ENCODE results near the gene CNTNAP1.

CNTNAP1 gene

DNA sequence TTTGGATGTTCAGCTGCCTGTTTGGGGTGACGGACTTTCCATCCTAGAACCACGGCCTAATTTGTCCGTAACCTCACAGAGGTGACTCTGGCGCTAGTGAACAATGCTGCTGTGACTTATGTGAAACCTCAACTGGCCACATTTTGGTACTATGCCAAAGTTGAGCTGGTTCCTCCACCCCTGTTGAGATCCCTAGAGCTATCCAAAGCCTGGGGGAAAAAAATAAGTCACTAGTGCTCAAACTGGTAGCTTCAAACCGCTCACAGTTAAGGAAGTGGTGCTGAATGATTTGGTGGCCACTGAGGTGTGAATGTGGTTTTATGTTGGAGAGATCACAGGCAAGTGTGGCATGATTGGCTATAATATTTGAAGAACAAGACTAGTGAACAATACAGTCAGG, 34.6 kb upstream of the CNTNAP1 start:
- TF ChIP-seq CTCF (IDR thresholded peaks at IDR 0.05; ENCODE audit: insufficient read depth, low read length, poor library complexity, severe bottlenecking), result no peak
- Histone ChIP-seq H3K36me3 (ENCODE audit: control insufficient read depth, insufficient read depth, low read length) (no peaks in the 10 kb centered on the region), H3K4me3 (replicated peaks; ENCODE audit: low read depth, low read length) (no peak overlapping the region), H3K27me3 (replicated peaks; ENCODE audit: control insufficient read depth, insufficient read depth, low read length) (no peaks in the 10 kb centered on the region)
- DNase-seq (ENCODE audit: extremely low read depth, insufficient read length), result no peak

DNA sequence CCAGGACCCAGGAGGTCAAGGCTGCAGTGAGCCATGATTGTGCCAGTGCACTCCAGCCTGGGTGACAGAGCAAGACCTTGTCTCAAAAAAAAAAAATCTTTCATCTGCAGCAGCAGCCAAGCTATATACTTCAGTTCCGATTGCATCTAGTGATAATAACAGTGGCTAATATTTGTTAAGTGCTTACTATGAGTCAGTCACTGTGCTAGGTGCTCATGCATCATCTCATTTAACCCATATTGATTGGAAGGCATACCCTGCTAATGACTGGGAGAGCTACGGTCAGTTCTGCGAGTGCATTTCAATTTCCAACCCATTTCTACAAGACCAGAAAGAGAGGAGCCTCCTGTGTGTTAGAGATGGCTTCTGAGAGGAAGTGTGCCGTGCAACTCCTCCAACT, 30.9 kb upstream of the CNTNAP1 start:
- DNase-seq (ENCODE audit: extremely low read depth, insufficient read length), result no peak
- Histone ChIP-seq H3K27me3 (replicated peaks; ENCODE audit: control insufficient read depth, insufficient read depth, low read length) (no peaks in the 10 kb centered on the region), H3K36me3 (ENCODE audit: control insufficient read depth, insufficient read depth, low read length) (no peaks in the 10 kb centered on the region), H3K4me3 (replicated peaks; ENCODE audit: low read depth, low read length) (no peak overlapping the region)
- no peak for TF ChIP-seq CTCF (IDR thresholded peaks at IDR 0.05; ENCODE audit: insufficient read depth, low read length, poor library complexity, severe bottlenecking)

DNA sequence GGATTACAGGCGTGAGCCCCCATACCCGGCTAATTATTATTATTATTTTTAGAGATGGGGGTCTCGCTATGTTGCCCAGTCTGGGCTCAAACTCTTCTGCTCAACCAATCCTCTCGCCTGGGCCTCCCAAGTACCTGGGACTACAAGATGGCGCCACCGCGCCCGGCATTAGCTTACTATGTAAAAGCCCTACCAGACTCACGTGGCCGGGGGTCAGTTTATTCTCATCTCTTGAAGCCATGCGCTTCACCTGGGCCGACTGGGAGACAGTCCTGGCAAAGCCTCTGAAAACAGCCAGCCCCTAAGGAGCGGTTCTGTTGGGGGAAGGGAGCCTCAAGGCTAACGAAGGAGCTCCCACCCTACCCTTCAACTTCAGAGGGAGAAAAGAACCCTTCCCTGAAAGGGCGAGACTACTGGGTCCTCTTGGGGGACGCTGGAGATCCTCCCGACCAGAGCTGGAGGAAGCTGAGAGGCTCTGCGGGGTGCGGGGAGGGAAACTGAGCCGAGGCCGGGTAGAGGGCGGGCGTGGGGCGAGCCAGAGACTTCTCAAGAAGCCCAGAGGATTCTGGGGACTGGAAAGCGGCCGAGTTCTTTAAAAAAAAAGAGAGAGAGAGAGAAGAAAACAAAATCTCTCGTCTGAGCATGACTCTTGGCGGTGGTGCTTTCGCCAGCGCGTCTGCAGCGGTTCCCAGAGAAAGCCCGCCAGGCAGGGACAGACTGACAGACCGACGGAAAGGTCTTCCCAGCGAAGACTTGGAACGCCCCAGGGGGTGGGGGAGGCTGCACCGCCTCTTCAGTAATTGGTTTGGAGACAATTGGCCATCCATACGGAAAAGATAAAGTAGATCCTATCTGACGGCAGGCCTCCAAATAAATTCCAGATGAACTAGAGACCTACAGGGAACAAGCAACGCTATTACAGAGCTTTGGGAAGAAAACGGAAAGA, 28.9 kb upstream of the CNTNAP1 start:
- Histone ChIP-seq H3K4me3 (replicated peaks; ENCODE audit: low read depth, low read length) (no peak overlapping the region), H3K27me3 (replicated peaks; ENCODE audit: control insufficient read depth, insufficient read depth, low read length) (no peaks in the 10 kb centered on the region), H3K36me3 (ENCODE audit: control insufficient read depth, insufficient read depth, low read length) (no peaks in the 10 kb centered on the region)
- no peak for DNase-seq (ENCODE audit: extremely low read depth, insufficient read length)
- TF ChIP-seq CTCF (IDR thresholded peaks at IDR 0.05; ENCODE audit: insufficient read depth, low read length, poor library complexity, severe bottlenecking), result no peak

DNA sequence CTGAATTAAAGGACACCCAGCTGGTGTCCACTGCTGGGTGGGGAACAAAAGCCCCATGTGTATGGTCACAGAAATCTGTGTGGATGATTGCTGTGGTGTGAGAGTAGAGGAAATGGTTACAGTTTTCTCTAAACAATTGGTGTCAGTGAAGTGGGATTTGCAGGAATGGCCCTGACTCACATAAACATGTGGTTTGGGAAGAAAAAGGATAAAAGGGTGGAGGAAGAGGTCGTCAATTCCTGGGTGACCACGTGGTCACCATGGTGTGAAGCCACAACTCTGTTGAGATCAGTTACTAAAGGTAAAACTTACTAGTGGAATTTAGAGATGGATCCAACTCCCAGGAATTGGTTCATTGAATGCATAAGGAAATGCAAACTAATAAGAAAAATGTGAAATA, 26.8 kb upstream of the CNTNAP1 start:
- no peak for DNase-seq (ENCODE audit: extremely low read depth, insufficient read length)
- H3K4me3 ChIP-seq (replicated peaks; ENCODE audit: low read depth, low read length), result no peak overlapping the region
- TF ChIP-seq CTCF (IDR thresholded peaks at IDR 0.05; ENCODE audit: insufficient read depth, low read length, poor library complexity, severe bottlenecking), result no peak
- H3K27me3 ChIP-seq (replicated peaks; ENCODE audit: control insufficient read depth, insufficient read depth, low read length), result no peaks in the 10 kb centered on the region
- H3K36me3 ChIP-seq (ENCODE audit: control insufficient read depth, insufficient read depth, low read length), result no peaks in the 10 kb centered on the region; the same call in 1 of the 2 replicates

GRCh38 chr17:42657824-42658588, 24.3 kb upstream of the CNTNAP1 start:
- no peak for TF ChIP-seq CTCF (IDR thresholded peaks at IDR 0.05; ENCODE audit: insufficient read depth, low read length, poor library complexity, severe bottlenecking)
- Histone ChIP-seq H3K36me3 (ENCODE audit: control insufficient read depth, insufficient read depth, low read length) (no peaks in the 10 kb centered on the region; the same call in 1 of the 2 replicates), H3K4me3 (replicated peaks; ENCODE audit: low read depth, low read length) (no peak overlapping the region), H3K27me3 (replicated peaks; ENCODE audit: control insufficient read depth, insufficient read depth, low read length) (no peaks in the 10 kb centered on the region)
- DNase-seq (ENCODE audit: extremely low read depth, insufficient read length), result no peak
